Parathyroid adenoma (tissue), 2 donors: ENCODE data around the gene DDX23.
"Not testable (repeated sequence)": the region's sequence is repeated elsewhere in the genome, so short reads cannot be mapped to it uniquely, and the experiment has no call there.

ENCODE experiments used
- H2AFZ ChIP-seq: fragments of 300-600 bp; sonication (generic); one replicate; pipeline ENCODE4 v1.7.0; 2017; ENCODE audit warnings: antibody characterized with exemption, mild to moderate bottlenecking
- H3K27ac ChIP-seq: fragments of 300-600 bp; sonication (generic); one replicate; pipeline ENCODE4 v1.7.0; 2017
- H3K27me3 ChIP-seq: fragments of 300-600 bp; sonication (generic); one replicate; pipeline ENCODE4 v1.7.0; 2017; ENCODE audit warnings: low read length; ENCODE audit not compliant: control insufficient read depth, insufficient read depth
- H3K36me3 ChIP-seq: fragments of 300-600 bp; sonication (generic); one replicate; pipeline ENCODE4 v1.7.0; 2017; ENCODE audit warnings: low read length; ENCODE audit not compliant: control insufficient read depth, insufficient read depth
- H3K4me1 ChIP-seq: fragments of 300-600 bp; sonication (generic); one replicate; pipeline ENCODE4 v1.7.0; 2017; ENCODE audit warnings: control low read depth
- H3K4me2 ChIP-seq: fragments of 300-600 bp; sonication (generic); one replicate; pipeline ENCODE4 v1.7.0; 2017; ENCODE audit warnings: low read length
- H3K4me3 ChIP-seq: fragments of 300-600 bp; sonication (generic); one replicate; pipeline ENCODE4 v1.7.0; 2017; ENCODE audit warnings: low read depth, low read length
- H3K79me2 ChIP-seq: fragments of 300-600 bp; sonication (generic); one replicate; pipeline ENCODE4 v1.7.0; 2017; ENCODE audit warnings: control low read depth
- H3K9ac ChIP-seq: fragments of 300-600 bp; sonication (generic); one replicate; pipeline ENCODE4 v1.7.0; 2017; ENCODE audit warnings: mild to moderate bottlenecking
- H3K9me3 ChIP-seq: fragments of 300-600 bp; sonication (generic); one replicate; pipeline ENCODE4 v1.7.0; 2017; ENCODE audit warnings: low read length; ENCODE audit not compliant: control insufficient read depth
- CTCF ChIP-seq: fragments of 300-600 bp; sonication (generic); IDR thresholded peaks from one replicate; pipeline ENCODE4 v1.7.0; 2017; ENCODE audit warnings: antibody characterized with exemption, mild to moderate bottlenecking
- donor health status: primary hyperparathyroidism.

Gene DDX23

DNA sequence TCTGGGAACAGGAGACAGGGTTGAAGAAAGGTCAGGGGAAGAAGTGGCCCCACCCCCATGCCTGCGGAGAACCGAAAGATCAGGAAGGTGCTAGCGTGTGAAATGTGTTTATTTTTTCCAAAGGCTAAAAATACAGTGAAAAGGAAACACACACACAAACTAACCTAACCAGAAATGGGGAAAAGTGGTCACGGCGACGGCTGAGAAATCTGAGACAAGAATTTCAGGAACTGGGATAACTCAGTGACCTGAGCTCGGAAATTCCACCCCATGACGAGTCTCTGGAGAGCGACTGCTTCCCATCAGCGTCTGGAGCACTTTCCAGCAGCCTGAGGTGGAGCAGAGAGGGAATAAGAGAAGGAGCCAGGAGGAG lies 30.3 kb upstream of the DDX23 start:
- Histone ChIP-seq H3K9me3 (no peaks in the 10 kb centered on the region), H3K4me3 (peak overlapping the region; percentile 24), H3K36me3 (no peaks in the 10 kb centered on the region), H3K27ac (peak overlapping the region; percentile 70), H3K9ac (no peak overlapping the region), H3K4me2 (peak overlapping the region; percentile 53), H2AFZ (peak overlapping the region; percentile 51), H3K27me3 (no peaks in the 10 kb centered on the region), H3K4me1 (peaks cover 5% of the 10 kb centered on the region), H3K79me2 (no peaks in the 10 kb centered on the region)
- no peak for TF ChIP-seq CTCF

DNA sequence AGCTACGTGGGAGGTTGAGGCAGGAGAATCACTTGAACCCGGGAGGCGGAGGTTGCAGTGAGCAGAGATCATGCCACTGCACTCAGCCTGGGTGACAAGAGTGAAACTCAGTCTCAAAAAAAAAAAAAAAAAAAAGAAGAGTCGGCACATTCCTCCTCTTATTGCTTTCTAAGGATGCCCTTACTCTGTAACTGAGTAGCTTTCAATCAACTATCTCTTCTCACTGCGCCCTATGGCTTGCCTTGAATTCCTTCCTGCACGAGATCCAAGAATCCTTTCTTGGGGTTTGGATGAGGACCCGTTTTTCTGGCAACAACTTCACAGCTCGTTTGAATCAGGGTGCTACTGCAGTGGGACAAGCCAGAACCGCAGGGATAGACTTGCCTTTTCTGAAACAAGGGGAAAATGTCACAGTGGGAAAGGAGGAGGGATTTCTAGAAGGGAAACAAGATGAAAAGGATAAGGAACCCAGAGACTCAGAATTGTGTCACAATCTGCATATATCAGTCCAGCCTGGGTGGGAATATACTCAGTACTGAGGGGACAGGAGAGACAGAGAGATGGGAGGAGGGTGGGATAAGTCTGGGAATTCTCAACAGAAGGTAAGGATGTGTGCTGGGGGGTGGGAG lies 29.8 kb upstream of the DDX23 start:
- H3K79me2 ChIP-seq = no peaks in the 10 kb centered on the region
- H3K4me1 ChIP-seq = peaks cover 5% of the 10 kb centered on the region
- no peaks in the 10 kb centered on the region for H3K36me3 ChIP-seq
- H3K9me3 ChIP-seq = no peaks in the 10 kb centered on the region
- no peak overlapping the region for H3K9ac ChIP-seq
- H2AFZ ChIP-seq = peak overlapping the region; percentile 51
- peak overlapping the region; percentile 70 for H3K27ac ChIP-seq
- H3K4me3 ChIP-seq = peak overlapping the region; percentile 24
- H3K4me2 ChIP-seq = peak overlapping the region; percentile 53
- no peak for TF ChIP-seq CTCF
- no peaks in the 10 kb centered on the region for H3K27me3 ChIP-seq

DNA sequence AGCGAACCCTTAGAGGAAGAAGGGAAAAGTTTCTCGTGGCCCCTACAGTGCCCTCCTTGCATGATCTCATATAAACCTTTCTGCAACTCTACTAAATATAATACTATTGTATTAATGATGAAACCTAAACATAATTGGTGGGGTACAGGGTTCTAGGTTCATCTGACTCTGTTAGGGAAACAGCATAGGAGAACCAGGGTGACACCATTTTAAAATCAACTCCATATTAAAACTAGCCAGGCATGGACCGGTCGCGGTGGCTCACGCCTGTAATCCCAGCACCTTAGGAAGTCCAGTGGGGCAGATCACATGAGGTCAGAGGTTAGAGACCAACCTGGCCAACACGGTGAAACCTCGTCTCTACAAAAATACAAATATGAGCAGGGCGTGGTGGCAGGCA lies 28.7 kb upstream of the DDX23 start:
- Histone ChIP-seq H3K27me3 (no peaks in the 10 kb centered on the region), H3K9me3 (no peaks in the 10 kb centered on the region), H3K27ac (no peak overlapping the region), H3K4me1 (peaks cover 5% of the 10 kb centered on the region), H2AFZ (no peak overlapping the region), H3K79me2 (no peaks in the 10 kb centered on the region), H3K9ac (no peak overlapping the region), H3K36me3 (no peaks in the 10 kb centered on the region), H3K4me2 (no peak overlapping the region), H3K4me3 (no peak overlapping the region)
- no peak for TF ChIP-seq CTCF

GRCh38 chr12:48878548-48878947 lies 26.6 kb upstream of the DDX23 start:
- no peaks in the 10 kb centered on the region for H3K27me3 ChIP-seq
- H3K4me1 ChIP-seq = peaks cover 5% of the 10 kb centered on the region
- H3K9me3 ChIP-seq = no peaks in the 10 kb centered on the region
- H3K4me3 ChIP-seq = no peak overlapping the region
- no peak overlapping the region for H3K27ac ChIP-seq
- H3K9ac ChIP-seq = no peak overlapping the region
- H3K79me2 ChIP-seq = no peaks in the 10 kb centered on the region
- TF ChIP-seq CTCF = no peak
- no peak overlapping the region for H2AFZ ChIP-seq
- H3K4me2 ChIP-seq = no peak overlapping the region
- H3K36me3 ChIP-seq = no peaks in the 10 kb centered on the region

DNA sequence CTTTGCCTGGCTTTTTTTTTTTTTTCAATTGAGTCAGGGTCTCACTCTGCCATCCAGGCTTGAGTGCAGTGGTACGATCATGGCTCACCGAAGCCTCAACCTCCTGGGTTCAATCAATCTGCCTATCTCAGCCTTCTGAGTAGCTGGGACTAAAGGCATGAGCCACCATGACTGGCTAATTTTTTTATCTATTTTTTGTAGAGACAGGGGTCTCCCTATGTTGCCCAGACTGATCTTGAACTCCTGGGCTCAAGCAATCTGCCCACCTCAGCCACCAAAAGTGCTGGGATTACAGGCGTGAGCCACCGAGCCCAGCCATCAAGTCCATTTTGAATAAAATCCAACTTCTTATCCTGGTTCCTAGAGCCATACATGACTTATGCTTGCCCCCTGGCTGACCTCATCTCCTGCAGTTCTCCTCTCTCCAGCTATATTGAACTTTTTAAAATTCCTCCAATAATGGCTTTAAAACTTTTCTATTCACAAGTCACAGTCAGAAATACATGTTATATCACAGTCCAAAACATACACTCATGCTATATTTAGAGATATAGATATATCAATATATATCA lies 24.1 kb upstream of the DDX23 start:
- Histone ChIP-seq H3K27ac (no peak overlapping the region), H3K4me1 (no peaks in the 10 kb centered on the region), H3K4me2 (no peak overlapping the region), H2AFZ (no peak overlapping the region), H3K36me3 (no peaks in the 10 kb centered on the region), H3K9ac (no peak overlapping the region), H3K9me3 (no peaks in the 10 kb centered on the region), H3K79me2 (no peaks in the 10 kb centered on the region), H3K4me3 (no peak overlapping the region), H3K27me3 (no peaks in the 10 kb centered on the region)
- no peak for TF ChIP-seq CTCF

DNA sequence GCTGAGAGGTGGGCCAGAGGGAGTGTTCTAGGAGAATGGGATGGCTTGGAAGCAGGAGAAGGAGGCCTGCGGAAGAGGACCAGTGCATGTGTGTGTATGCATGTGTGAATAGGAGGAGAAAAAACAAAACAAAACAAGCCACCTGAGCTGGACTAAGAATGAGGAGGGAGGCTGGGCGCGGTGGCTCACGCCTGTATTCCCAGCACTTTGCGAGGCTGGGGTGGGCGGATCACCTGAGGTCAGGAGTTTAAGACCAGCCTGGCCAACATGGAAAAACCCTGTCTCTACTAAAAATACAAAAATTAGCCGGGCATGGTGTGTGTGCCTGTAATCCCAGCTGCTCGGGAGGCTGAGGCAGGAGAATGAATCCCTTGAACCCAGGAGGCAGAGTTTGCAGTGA lies 21.6 kb upstream of the DDX23 start:
- not testable (repeated sequence) for H3K9me3 ChIP-seq, H3K4me2 ChIP-seq, H3K9ac ChIP-seq, H3K79me2 ChIP-seq, H3K36me3 ChIP-seq, H2AFZ ChIP-seq, H3K4me3 ChIP-seq, H3K27ac ChIP-seq, H3K27me3 ChIP-seq, H3K4me1 ChIP-seq
